BJ (cell line): Measurements from ENCODE around the gene PAXX. TPM values are rescaled to one million over a fixed set of nuclear protein-coding genes. Genes with fewer than 3 reads are reported as not detected.
"Not testable (repeated sequence)": the region's sequence is repeated elsewhere in the genome, so short reads cannot be mapped to it uniquely, and the experiment has no call there.

Source experiments
- CTCF ChIA-PET: fragments of 350-600 bp; formaldehyde crosslinking; extraction: SDS; loops from one replicate; lab custom pipeline; 2021; ENCODE audit warnings: antibody characterized with exemption, inconsistent platforms; lab: Yijun Ruan, JAX
- POLR2A ChIA-PET: fragments of 300-600 bp; sonication (Branson Sonifier 250); formaldehyde crosslinking; extraction: SDS; loops from one replicate; lab custom pipeline; 2021; ENCODE audit warnings: antibody characterized with exemption; lab: Charles Lee
- DNase-seq: peaks from one replicate; pipeline ENCODE4 v3.0.0-alpha.2; 2011; ENCODE audit warnings: low read depth
- H3K27me3 ChIP-seq: 2 replicates; pipeline ENCODE4 v1.6.0; 2011; ENCODE audit warnings: low read length; ENCODE audit not compliant: control insufficient read depth, insufficient read depth
- H3K36me3 ChIP-seq: 2 replicates; pipeline ENCODE4 v1.5.1; 2011; ENCODE audit warnings: low read length; ENCODE audit not compliant: control insufficient read depth, insufficient read depth
- H3K4me3 ChIP-seq: 2 replicates; pipeline ENCODE4 v1.5.1; 2011; ENCODE audit warnings: low read depth, mild to moderate bottlenecking, control low read depth, low read length
- CTCF ChIP-seq: IDR thresholded peaks from 2 replicates; pipeline ENCODE4 v1.5.1; 2011; ENCODE audit warnings: low read depth, mild to moderate bottlenecking, control low read depth, inconsistent platforms, low read length, moderate library complexity; ENCODE audit not compliant: insufficient read depth
- polyA plus RNA-seq: library from polyadenylated mRNA; depleted of rRNA; stranded (reverse); fragments of >200 nt; gene quantifications from 2 replicates; pipeline ENCODE4 v1.2.3, GENCODE V29; 2011

Gene PAXX
- polyA plus RNA-seq, 1 experiment: 11.8 TPM

- ChIA-PET POLR2A (no interaction called here), CTCF (interaction anchor here (1.1 kb wide), 1 partner anchor 31 kb away, joined by 5 read pairs; no protein-coding TSS in a partner anchor)
- no peaks in the 10 kb centered on the region for H3K36me3 ChIP-seq
- no peak for DNase-seq
- H3K27me3 ChIP-seq: no peaks in the 10 kb centered on the region
- no peak for TF ChIP-seq CTCF
- no peak overlapping the region for H3K4me3 ChIP-seq
Measured at GRCh38 chr9:136997830-136998234, 5.6 kb downstream of the PAXX start.

GRCh38 chr9:137000177-137000930 lies 8.1 kb downstream of the PAXX start:
- H3K4me3 ChIP-seq: no peak overlapping the region
- POLR2A ChIA-PET: interaction anchor here (0.6 kb wide), 1 partner anchor 223 kb away, joined by 3 read pairs; no protein-coding TSS in a partner anchor

DNA sequence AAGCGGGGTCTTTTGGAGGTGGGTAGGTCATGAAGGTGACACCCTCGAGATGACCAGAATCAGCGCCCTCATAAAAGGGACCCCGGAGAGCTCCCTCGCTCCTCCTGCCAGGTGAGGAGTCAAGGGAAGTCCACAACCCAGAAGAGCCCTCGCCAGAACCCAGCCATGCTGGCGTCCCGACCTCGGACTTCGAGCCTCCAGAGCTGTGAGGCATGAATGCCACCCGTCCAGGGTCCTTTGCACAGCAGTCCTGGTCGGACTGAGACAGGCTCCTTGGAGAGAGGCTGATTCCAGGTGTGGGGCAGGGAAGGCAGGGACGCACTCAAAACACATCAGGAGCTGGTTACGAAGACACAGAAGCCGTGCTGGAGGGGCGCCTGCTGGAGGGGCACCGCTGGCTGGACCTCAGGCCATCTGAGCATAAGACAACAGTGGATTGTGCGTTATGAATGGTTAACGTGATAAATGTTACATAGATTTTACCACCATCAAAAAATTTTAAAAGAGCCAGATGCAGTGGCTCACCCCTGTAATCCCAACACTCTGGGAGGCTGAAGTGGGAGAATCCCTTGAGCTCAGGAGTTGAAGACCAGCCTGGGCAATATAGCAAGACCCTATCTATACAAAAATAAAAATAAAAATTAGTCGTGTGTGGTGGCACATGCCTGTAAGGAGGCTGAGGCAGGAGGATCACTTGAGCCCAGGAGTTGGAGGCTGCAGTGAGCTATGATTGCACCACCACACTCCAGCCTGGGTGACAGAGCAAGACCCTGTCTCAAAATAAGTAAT lies 9.8 kb downstream of the PAXX start:
- Histone ChIP-seq H3K27me3 (no peaks in the 10 kb centered on the region), H3K4me3 (no peak overlapping the region), H3K36me3 (no peaks in the 10 kb centered on the region)
- ChIA-PET POLR2A (no interaction called here), CTCF (interaction anchor here (1.1 to 4.9 kb wide), 5 partner anchors 10 to 95 kb away, joined by 3 to 18 read pairs (median 4); partner anchors contain the start of gene PAXX)
- no peak for DNase-seq
- no peak for TF ChIP-seq CTCF

More at GRCh38 chr9:137000177-137000930, 8.1 kb downstream of the PAXX start:
- no peaks in the 10 kb centered on the region for H3K36me3 ChIP-seq
- no peak for TF ChIP-seq CTCF
- CTCF ChIA-PET: interaction anchor here (0.7 to 1.7 kb wide), 4 partner anchors 29 to 52 kb away, joined by 3 to 7 read pairs (median 5); partner anchors contain the start of gene ABCA2
- H3K27me3 ChIP-seq: no peaks in the 10 kb centered on the region
- peak; percentile 30 for DNase-seq

DNA sequence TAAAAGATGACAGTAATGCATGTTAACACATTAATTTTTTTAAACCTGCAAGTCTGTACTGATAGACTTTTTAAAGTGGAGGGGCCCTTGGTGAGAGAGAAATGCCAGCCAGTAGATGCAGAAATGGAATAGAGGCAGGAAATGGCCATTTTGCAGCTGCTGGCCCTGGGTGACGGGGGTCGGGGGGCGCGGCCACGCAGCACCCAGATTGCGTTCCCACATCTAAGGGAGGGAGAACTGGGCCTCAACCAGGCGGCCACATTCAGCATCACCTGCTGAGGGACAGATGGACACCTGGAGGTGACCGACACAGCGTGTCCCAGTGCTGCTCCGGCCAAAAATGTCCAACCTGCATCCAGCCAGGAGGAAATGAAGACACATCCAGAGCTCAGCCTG lies 10.4 kb downstream of the PAXX start:
- H3K4me3 ChIP-seq: no peak overlapping the region
- POLR2A ChIA-PET: no interaction called here
- TF ChIP-seq CTCF: no peak

GRCh38 chr9:137004285-137004684 lies 12.1 kb downstream of the PAXX start:
- TF ChIP-seq CTCF: peak; percentile 37; the same call in 1 of the 2 replicates
- CTCF ChIA-PET: interaction anchor here (0.7 to 4.9 kb wide), 4 partner anchors 8 to 45 kb away, joined by 3 to 18 read pairs (median 3); partner anchors contain the start of gene CLIC3
- not testable (repeated sequence) for H3K4me3 ChIP-seq

More for the DNA sequence above, 10.4 kb downstream of the PAXX start:
- Histone ChIP-seq H3K27me3 (no peaks in the 10 kb centered on the region), H3K36me3 (no peaks in the 10 kb centered on the region)
- CTCF ChIA-PET: interaction anchor here (1.1 to 4.9 kb wide), 5 partner anchors 10 to 95 kb away, joined by 3 to 18 read pairs (median 4); partner anchors contain the start of gene PAXX
- no peak for DNase-seq

More at GRCh38 chr9:137004285-137004684, 12.1 kb downstream of the PAXX start:
- H3K27me3 ChIP-seq, POLR2A ChIA-PET, H3K36me3 ChIP-seq, DNase-seq: not testable (repeated sequence)
